LNCAP (cell line): ENCODE data around the gene LNP1.

Experiments used
- TF ChIP-seq, protein P1 (sequence below): fragments of 450-650 bp; IDR thresholded peaks from 2 replicates; pipeline ENCODE4 v1.5.1; 2017; ENCODE audit warnings: mild to moderate bottlenecking

Gene LNP1

DNA sequence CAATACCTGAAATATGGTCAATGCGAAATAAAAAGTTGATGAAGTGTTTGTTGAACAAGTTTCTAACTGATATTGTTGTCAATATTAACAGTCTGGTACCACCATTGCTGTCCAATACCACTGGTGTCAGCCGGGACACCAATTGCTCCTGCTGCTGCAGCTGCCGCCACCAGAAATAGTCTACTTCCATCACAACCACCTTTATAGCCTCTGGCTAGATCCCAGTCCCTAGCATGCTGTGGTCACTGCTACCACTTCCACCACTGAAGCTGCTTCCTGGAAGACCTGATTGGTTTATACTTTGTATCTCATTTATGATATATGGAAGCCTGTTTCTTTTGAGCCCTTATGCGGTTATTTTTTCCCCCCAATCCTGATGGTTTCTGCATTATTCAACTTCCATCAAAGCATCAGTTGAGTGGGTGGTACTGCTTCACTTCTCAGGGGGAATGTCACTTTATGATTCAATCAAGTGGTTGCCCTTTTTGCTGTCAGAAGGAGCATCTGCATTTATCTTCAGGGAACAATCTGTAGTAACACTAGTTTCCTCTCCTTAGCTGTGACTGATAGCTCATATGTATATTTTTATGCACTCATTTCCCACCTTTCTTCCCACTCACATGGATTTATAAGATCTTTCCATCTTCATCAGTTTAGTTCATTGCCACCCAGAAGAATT lies 11.7 kb downstream of the LNP1 start:
- TF ChIP-seq, protein P1, sequence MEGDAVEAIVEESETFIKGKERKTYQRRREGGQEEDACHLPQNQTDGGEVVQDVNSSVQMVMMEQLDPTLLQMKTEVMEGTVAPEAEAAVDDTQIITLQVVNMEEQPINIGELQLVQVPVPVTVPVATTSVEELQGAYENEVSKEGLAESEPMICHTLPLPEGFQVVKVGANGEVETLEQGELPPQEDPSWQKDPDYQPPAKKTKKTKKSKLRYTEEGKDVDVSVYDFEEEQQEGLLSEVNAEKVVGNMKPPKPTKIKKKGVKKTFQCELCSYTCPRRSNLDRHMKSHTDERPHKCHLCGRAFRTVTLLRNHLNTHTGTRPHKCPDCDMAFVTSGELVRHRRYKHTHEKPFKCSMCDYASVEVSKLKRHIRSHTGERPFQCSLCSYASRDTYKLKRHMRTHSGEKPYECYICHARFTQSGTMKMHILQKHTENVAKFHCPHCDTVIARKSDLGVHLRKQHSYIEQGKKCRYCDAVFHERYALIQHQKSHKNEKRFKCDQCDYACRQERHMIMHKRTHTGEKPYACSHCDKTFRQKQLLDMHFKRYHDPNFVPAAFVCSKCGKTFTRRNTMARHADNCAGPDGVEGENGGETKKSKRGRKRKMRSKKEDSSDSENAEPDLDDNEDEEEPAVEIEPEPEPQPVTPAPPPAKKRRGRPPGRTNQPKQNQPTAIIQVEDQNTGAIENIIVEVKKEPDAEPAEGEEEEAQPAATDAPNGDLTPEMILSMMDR = no peak

DNA sequence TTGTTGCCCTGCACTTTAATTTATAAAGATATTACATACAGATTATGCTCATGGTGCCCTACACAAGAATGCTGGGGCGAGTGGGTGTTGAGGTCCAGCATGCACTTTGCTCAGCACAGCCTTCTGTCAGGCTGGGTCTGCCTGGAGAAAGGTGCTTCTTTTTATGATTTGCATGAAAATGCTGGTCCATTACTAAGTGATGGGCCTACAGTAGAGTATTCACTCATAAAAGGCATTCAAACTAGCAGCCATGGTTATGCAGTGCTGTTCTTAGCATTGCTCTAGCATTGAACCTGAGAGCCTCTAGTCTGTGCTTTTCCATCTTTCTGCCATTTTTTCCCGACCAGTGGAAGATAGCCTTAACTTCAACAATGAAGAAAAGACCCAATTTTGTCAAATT lies 12.3 kb downstream of the LNP1 start:
- TF ChIP-seq, protein P1 = no peak

DNA sequence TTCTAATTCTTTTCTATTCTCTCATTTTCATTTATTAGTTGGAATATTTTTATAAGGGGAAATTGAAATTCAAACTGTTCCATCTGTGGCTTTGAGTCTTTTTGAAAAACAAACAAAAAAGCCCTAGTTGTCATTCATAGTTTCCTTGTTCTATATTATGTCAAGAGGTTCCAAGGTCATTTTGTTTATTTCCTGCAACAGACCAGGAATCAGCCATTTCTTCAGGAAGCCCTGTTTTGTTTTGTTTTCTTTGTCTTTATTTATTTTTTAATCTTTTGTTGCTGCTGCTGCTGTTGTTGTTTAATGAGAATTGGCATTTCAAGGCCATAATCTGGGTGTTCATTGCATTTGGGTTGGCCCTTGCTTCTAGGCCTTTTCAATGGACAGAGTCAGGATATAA lies 14.8 kb downstream of the LNP1 start:
- TF ChIP-seq, protein P1 = no peak

DNA sequence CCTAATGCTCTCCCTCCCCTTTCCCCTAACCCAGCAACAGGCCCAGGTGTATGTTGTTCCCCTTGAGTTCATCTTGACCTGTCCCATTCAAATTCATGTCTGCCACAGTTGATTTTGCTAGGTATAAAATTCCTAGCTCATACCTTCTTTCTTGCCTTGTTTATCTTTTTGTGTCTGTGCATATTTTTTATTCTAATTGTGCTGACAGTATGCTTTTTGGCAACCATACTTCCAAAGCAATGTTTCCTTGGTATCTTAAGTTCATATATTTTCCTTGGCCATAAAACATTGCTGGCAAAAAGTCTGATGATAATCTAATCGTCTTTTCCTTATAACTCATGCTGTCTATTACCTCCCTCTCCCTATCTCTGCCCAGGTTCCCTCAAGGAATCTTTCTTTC lies 15.5 kb downstream of the LNP1 start:
- TF ChIP-seq, protein P1 = no peak

DNA sequence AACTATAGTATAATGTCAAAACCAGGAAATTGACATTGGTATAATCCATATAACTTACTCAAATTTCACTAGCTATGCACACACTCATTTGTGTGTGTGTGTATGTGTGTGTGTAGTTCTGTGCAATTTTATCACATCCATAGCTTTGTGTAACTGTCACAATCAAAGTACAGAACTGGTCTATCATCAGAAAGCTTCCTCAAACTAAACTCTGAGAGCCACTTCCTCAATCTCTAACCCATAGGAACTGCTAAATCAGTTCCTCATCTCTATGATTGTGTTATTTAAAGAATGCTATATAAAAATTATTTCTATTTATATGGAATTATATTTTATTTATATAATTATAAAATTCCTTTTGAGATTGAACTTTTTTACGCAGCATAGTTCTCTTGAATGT lies 18.1 kb downstream of the LNP1 start:
- TF ChIP-seq, protein P1 = no peak

DNA sequence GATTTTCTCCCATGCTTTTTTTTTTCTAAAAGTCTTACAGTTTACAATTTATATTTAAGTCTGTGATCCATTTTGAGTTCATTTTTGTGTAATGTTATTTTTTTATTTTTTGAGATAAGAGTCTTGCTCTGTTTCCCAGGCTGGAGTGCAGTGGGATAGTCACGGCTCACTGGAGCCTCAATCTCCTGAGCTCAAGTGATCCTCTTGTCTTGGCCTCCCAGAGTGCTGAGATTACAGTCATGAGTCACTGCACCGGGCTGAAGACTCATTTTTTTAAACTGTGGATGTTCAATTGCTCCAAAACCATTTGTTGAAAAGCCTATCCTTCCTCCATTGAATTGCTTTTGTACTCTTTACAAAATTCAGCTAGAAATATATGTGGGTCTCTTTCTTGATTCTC lies 19.5 kb downstream of the LNP1 start:
- TF ChIP-seq, protein P1 = no peak

DNA sequence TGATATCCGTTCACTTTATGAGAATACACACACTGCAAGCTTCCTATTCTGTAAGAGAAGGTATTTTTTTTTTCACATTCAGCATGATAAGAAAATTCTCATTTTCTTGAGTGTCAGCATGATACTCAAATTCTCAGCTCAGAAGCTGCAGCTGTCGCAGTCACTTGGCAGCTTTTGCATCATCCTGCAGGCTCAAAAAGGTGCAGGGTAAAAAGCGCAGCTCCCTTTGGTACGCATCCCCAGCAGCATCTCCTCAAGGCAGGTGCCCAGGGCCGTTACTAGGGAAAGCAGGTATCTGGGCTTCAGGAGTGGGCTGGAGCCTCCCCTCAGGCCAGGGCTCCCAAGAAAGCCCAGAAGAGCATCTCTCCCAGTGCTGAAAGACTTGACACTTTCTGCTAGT lies 22.3 kb downstream of the LNP1 start:
- TF ChIP-seq, protein P1 = no peak

DNA sequence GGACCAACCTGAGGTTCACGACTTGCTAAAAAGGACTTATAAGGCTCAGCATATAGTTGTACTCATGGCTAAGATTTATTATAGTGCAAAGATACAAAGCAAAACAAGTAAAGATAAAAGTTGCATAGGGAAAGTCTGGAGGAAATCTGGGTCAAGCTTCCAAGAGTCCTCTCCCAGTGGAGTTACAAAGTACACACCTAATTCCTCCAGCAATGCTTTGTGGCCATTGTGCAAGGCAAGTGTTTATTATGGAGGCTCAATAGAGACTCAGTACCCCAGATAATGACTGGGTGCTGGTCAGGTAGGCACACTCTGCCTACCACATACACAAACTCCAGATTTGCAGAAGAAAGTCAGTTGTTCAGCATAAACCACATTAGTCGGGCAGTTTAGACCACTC lies 22.9 kb downstream of the LNP1 start:
- TF ChIP-seq, protein P1 = no peak
